HEK293T (cell line): ENCODE data around the gene LYPLA2.

Experiments
- ARNT ChIP-seq: fragments of 450-650 bp; IDR thresholded peaks from 2 replicates; pipeline ENCODE4 v1.6.1; 2017; ENCODE audit warnings: mild to moderate bottlenecking
- BHLHE40 ChIP-seq: fragments of 450-650 bp; IDR thresholded peaks from 2 replicates; pipeline ENCODE4 v1.6.1; 2016; ENCODE audit warnings: mild to moderate bottlenecking, moderate library complexity, borderline replicate concordance
- CTBP1 ChIP-seq: fragments of 450-650 bp; IDR thresholded peaks from 2 replicates; pipeline ENCODE4 v1.6.1; 2016; ENCODE audit warnings: borderline replicate concordance
- ELF4 ChIP-seq: fragments of 450-650 bp; IDR thresholded peaks from 2 replicates; pipeline ENCODE4 v1.6.1; 2017; ENCODE audit warnings: antibody characterized with exemption
- L3MBTL2 ChIP-seq: fragments of 450-650 bp; conservative IDR thresholded peaks from 2 replicates; pipeline ENCODE4 v1.6.1; 2016; ENCODE audit warnings: mild to moderate bottlenecking
- NFRKB ChIP-seq: fragments of 450-650 bp; IDR thresholded peaks from 2 replicates; pipeline ENCODE4 v1.6.1; 2016; ENCODE audit warnings: mild to moderate bottlenecking, moderate library complexity
- SP1 ChIP-seq: fragments of 450-650 bp; IDR thresholded peaks from 2 replicates; pipeline ENCODE4 v1.6.1; 2017
- TARDBP ChIP-seq: fragments of 450-650 bp; IDR thresholded peaks from 2 replicates; pipeline ENCODE4 v1.6.1; 2016

GRCh38 chr1:23801876-23802275 lies 10.9 kb downstream of the LYPLA2 start:
- TF ChIP-seq ARNT (no peak), ELF4 (no peak), SP1 (no peak), TARDBP (no peak), CTBP1 (no peak), NFRKB (no peak), BHLHE40 (no peak), L3MBTL2 (no peak)
